ENCODE measurements around the gene CACNA1G. TPM values are rescaled to one million over a fixed set of nuclear protein-coding genes. Genes with fewer than 3 reads are reported as not detected.

Gene CACNA1G
- total RNA-seq, 1 experiment from 2014 or later: 0.07 TPM

DNA sequence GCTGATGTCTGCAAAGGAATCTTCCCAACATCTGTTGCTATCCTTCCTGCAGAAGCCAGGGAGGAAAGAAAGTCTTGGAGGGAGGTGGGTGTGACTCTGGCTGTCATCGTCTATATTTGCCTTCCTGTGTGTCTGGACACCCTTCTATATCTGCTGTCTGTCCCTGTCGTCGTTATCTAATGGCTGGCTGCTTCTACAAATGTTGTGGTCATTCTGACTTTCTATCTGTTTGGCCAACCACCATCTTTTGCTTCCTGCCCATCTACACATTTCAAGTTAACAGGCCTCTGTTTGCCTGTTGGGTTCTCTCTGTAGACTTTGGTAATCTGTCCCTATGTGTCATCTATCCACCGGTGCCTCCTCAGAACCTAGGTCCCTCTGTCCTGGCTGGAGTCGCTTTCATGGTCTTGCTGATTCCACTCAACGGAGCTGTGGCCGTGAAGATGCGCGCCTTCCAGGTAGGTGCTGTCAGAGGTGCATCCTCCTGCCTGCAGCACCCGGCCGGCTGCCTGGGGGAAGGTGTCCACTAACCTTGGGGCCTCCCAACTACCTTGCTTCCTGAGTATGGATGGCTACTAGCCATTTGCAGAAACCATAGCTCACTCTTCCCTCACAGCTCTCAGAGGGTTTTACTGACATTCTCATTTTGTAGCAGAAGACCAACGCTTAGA, 104.4 kb downstream of the CACNA1G start:
- no peak for DNase-seq (ENCODE audit: extremely low read depth, low read depth)

DNA sequence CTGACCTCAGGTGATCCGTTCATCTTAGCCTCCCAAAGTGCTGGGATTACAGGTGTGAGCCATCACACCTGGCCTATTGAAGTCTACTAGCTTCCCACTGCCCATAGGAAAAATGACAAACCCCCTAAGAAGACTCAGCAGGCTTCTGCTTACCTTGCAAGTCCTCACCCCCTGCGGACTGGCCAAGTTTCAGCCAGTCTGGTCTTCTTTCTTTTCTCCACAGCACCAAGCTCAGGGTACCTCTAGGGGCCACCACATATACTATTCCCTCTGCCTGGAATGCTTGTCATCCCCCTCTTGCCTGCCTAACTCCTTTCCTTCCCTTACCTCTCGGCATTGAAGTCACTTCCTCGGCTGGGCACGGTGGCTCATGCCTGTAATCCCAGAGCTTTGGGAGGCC, 105.3 kb downstream of the CACNA1G start:
- no peak for DNase-seq (ENCODE audit: extremely low read depth, low read depth)

DNA sequence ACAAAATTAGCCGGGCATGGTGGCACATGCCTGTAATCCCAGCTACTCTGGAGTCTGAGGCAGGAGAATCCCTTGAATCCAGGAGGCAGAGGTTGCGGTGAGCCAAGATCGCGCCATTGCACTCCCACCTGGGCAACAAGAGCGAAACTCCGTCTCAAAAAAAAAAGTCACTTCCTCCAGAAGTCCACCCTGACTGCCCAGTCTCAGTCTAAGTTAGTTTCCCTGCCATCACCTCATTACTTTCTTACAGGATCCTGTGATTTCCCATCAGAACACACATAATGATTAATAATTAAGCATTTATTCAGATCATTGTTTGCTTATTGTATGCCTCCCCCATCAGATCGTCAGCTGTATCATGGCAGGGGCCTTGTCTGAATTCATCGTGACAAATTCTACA, 105.8 kb downstream of the CACNA1G start:
- DNase-seq (ENCODE audit: extremely low read depth, low read depth): no peak

DNA sequence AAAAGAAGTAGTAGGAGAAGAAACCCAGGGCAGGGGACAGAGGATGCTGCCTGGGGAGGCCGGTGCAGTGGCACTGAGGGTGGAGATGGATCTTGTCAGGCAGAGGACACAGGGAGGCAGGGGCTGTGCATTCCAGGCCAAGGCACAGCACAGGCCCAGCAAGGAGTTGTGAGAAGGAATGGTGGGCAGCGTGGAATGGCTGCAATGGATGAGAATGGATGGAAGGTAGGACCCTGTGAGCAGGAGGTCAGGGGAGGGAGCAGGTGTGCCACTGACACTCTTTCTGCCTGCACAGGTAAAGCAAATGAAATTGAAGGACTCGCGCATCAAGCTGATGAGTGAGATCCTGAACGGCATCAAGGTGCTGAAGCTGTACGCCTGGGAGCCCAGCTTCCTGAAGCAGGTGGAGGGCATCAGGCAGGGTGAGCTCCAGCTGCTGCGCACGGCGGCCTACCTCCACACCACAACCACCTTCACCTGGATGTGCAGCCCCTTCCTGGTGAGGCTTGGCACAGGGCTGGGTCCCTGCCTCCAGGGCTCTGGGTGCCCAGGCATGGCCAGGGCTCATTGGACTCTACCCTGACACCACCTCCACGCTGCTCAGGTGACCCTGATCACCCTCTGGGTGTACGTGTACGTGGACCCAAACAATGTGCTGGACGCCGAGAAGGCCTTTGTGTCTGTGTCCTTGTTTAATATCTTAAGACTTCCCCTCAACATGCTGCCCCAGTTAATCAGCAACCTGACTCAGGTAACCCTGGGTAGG, 106.9 kb downstream of the CACNA1G start:
- no peak for DNase-seq (ENCODE audit: extremely low read depth, low read depth)

DNA sequence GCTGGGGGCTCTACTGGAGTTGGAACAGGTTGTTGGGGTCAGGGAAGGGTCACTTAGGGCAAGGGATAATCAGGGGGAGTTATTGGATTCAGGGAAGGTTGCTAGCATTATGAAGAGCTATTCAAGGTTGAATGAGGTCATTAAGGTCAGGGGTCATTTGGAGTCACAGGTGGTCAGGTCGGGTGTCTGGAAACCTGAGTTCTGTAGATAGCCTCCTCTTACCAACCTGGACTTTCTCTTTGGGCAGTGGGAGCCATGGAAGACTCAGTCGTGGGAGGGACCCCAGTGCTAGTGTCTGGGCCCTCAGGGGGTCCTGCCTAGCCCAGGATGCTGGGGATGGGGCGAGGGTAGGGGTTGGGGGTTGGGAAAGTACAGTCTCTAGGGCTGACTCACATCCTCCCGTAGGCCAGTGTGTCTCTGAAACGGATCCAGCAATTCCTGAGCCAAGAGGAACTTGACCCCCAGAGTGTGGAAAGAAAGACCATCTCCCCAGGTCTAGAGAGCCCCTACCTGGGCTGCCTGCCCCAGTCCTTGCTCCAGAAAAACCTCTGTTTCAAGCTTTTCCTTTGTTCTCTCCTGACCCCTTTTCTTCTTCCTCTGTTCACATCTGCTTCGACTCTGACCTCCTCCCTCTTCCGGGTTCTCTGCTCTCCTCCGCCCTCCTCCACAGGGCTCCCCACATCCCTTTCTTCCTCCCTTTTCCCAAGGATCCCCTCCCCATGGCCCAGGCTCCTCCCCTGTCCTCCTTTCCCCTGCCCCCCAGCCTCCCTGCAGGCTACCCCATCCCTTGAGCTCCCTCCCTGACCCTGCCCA, 107.7 kb downstream of the CACNA1G start:
- DNase-seq (ENCODE audit: extremely low read depth, low read depth): no peak

DNA sequence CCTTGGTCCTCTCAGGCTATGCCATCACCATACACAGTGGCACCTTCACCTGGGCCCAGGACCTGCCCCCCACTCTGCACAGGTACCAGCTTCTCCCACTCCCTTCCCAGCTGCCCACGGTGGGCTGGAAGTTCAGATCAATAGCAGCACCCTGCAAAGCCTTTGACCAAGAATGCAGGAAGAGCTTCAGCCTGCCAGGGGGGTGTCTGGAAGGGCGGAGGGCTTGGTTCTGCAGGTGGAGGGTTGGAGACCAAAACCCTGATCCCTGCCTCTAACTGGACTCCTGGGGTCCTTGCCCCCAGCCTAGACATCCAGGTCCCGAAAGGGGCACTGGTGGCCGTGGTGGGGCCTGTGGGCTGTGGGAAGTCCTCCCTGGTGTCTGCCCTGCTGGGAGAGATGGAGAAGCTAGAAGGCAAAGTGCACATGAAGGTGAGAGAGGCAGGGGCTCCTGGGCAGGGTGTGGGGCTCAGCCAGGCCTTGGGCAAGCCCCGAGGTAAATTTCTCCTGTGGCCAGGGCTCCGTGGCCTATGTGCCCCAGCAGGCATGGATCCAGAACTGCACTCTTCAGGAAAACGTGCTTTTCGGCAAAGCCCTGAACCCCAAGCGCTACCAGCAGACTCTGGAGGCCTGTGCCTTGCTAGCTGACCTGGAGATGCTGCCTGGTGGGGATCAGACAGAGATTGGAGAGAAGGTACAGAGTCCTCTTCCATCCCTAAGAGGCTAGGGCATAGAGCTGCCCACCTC, 108.5 kb downstream of the CACNA1G start:
- no peak for DNase-seq (ENCODE audit: extremely low read depth, low read depth)

DNA sequence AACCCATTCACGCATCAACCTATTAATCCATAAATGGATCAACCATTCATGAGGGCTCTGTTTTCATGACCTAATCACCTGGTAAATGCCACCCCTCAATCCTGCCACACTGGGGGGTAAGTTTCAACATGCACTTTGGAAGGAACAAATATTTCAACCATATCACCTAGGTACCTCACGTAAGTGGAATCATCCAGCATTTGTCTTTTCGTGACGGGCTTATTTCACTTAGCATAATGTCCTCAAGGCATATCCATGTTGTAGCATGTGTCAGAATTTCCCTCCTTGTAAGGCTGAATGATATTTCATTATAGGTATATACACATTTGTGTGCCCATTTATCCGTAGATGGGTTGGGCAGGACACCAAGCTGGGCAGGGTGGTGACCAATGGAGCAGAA, 111.6 kb downstream of the CACNA1G start:
- no peak for DNase-seq (ENCODE audit: extremely low read depth, low read depth)

DNA sequence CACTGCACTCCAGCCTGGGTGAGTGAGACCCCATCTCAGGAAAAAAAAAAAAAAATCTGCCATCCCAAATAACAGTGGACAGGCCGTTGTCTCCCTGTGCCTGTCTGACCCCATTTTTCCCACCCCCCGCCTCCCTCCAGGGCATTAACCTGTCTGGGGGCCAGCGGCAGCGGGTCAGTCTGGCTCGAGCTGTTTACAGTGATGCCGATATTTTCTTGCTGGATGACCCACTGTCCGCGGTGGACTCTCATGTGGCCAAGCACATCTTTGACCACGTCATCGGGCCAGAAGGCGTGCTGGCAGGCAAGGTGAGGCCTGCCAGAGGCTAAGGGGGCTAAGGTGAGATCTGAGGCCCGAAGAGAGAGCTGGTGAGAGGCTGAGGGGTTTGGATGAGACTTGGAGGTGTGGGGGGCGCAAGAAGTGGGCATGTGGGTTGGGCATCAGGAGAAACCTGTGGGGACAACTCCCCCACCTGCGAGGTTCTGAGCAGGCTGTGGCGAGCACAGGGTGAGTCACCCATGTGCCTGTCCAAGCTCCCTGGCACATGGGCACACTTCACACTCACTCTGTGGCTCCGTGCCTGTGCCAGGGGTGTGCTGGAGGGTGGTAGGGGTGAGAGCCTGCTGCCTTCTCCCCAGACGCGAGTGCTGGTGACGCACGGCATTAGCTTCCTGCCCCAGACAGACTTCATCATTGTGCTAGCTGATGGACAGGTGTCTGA, 112.5 kb downstream of the CACNA1G start:
- no peak for DNase-seq (ENCODE audit: extremely low read depth, low read depth)

DNA sequence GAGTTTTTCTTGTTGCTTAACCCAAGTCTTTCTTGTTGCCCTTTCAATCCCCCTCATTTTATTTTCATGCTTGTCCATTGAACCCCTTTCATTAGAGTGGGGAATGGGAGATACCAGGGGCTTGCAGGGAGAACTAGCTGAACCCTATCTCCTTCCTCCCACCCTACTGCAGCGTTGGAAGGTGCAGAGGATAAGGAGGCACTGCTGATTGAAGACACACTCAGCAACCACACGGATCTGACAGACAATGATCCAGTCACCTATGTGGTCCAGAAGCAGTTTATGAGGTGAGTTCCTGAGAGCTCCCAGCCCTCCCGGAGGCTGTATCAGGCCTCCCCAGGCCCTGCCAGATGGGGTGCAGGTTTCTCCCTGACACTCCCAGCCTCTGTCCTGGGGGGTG, 114.7 kb downstream of the CACNA1G start:
- no peak for DNase-seq (ENCODE audit: extremely low read depth, low read depth)

DNA sequence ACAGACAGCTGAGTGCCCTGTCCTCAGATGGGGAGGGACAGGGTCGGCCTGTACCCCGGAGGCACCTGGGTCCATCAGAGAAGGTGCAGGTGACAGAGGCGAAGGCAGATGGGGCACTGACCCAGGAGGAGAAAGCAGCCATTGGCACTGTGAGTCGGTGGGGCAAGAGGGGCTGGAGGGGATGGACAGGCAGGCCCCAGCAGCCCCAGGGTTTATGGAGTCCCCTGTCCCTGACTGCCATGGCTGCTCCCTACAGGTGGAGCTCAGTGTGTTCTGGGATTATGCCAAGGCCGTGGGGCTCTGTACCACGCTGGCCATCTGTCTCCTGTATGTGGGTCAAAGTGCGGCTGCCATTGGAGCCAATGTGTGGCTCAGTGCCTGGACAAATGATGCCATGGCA, 115.1 kb downstream of the CACNA1G start:
- DNase-seq (ENCODE audit: extremely low read depth, low read depth): no peak

DNA sequence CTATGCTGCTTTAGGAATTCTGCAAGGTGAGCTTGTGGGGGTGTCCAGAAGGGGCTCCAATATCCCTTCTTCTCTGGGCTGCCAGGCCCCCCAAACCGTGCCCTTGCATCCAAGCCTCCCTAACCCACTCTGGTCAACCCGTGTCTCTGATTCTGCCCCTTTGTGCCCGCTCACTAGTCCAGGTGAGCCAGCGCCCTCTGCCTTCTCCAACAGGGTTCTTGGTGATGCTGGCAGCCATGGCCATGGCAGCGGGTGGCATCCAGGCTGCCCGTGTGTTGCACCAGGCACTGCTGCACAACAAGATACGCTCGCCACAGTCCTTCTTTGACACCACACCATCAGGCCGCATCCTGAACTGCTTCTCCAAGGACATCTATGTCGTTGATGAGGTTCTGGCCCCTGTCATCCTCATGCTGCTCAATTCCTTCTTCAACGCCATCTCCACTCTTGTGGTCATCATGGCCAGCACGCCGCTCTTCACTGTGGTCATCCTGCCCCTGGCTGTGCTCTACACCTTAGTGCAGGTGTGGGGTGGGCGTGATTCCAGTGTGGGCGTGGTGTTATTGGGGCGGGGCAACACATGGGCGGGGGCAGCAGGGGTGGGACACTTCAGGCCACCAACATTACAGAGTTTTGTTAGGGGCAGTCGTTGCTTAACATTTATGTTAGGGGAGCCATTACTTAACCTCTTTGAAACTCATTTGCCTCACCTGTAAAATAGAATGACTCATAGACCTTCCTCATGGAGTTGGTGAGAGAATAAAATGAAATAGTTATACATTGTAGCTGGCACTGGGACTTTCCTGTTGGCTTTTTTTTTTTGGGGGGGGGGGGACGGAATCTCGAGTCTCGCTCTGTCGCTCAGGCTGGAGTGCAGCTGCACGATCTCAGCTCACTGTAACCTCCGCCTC, 115.8 kb downstream of the CACNA1G start:
- no peak for DNase-seq (ENCODE audit: extremely low read depth, low read depth)

Other genes starting within 250 kb of the CACNA1G start
- 19.6 and 21.0 TPM in 2 replicates for gene XYLT2, start 214.6 kb upstream of the CACNA1G start, total RNA-seq (2014; rRNA removed; shearing (Covaris generic))
- 61.6 and 66.7 TPM in 2 replicates for gene MRPL27, start 187.5 kb upstream of the CACNA1G start, total RNA-seq (2014; rRNA removed; shearing (Covaris generic))
- gene EME1, start 187.5 kb upstream of the CACNA1G start, total RNA-seq (2014; rRNA removed; shearing (Covaris generic)): 8.4 and 14.1 TPM in 2 replicates
- 165 and 175 TPM in 2 replicates for gene LRRC59, start 163.2 kb upstream of the CACNA1G start, total RNA-seq (2014; rRNA removed; shearing (Covaris generic))
- gene ACSF2, start 134.5 kb upstream of the CACNA1G start, total RNA-seq (2014; rRNA removed; shearing (Covaris generic)): 10.4 and 11.7 TPM in 2 replicates
- gene CHAD, start 91.8 kb upstream of the CACNA1G start, total RNA-seq (2014; rRNA removed; shearing (Covaris generic)): not detected in 2 replicates
- 28.8 and 33.9 TPM in 2 replicates for gene RSAD1, start 81.9 kb upstream of the CACNA1G start, total RNA-seq (2014; rRNA removed; shearing (Covaris generic))
- 0.89 and 1.0 TPM in 2 replicates for gene MYCBPAP, start 52.3 kb upstream of the CACNA1G start, total RNA-seq (2014; rRNA removed; shearing (Covaris generic))
- 0.02 TPM in 1 of 2 replicates, not detected in the other for gene EPN3, start 28.0 kb upstream of the CACNA1G start, total RNA-seq (2014; rRNA removed; shearing (Covaris generic))
- 73.6 and 82.8 TPM in 2 replicates for gene SPATA20, start 13.5 kb upstream of the CACNA1G start, total RNA-seq (2014; rRNA removed; shearing (Covaris generic))
- 74.8 and 93.3 TPM in 2 replicates for gene ABCC3, start 74.2 kb downstream of the CACNA1G start, total RNA-seq (2014; rRNA removed; shearing (Covaris generic))
- gene ANKRD40, start 147.2 kb downstream of the CACNA1G start, total RNA-seq (2014; rRNA removed; shearing (Covaris generic)): 48.4 and 54.5 TPM in 2 replicates
- 41.6 and 62.2 TPM in 2 replicates for gene LUC7L3, start 158.9 kb downstream of the CACNA1G start, total RNA-seq (2014; rRNA removed; shearing (Covaris generic))
- not detected in 2 replicates for gene ANKRD40CL, start 206.8 kb downstream of the CACNA1G start, total RNA-seq (2014; rRNA removed; shearing (Covaris generic))

Measured in NCI-H460 (cell line).